ENCODE results near the gene PHACTR1.

GRCh38 chr6:13328076-13328874 lies 611.7 kb downstream of the PHACTR1 start, which contains the start of gene TBC1D7:
- TF ChIP-seq EZH2 (IDR thresholded peaks at IDR 0.05; ENCODE audit: insufficient read depth, poor library complexity, severe bottlenecking) (no peak), EZH2phosphoT487 (IDR thresholded peaks at IDR 0.05; ENCODE audit: insufficient read depth, low read depth) (no peak)

All from GM23248 (cell line).